DOHH2 (cell line): Measurements from ENCODE around the gene ATAD3B.
"Not testable (repeated sequence)": the region's sequence is repeated elsewhere in the genome, so short reads cannot be mapped to it uniquely, and the experiment has no call there.

ENCODE experiments used
- H3F3A ChIP-seq: fragments of 200-600 bp; sonication (generic), shearing (Covaris generic); 2 replicates; pipeline ENCODE4 v1.6.0; 2016; ENCODE audit warnings: antibody characterized with exemption, mild to moderate bottlenecking; ENCODE audit not compliant: control insufficient read depth, insufficient read depth
- H3K27ac ChIP-seq: fragments of 200-600 bp; sonication (generic); 2 replicates; pipeline ENCODE4 v1.5.1; 2014; ENCODE audit warnings: low read depth, mild to moderate bottlenecking, low read length, moderate library complexity
- H3K27me3 ChIP-seq: fragments of 200-600 bp; sonication (generic); 2 replicates; pipeline ENCODE4 v1.6.1; 2014; ENCODE audit warnings: mild to moderate bottlenecking, low read length, mixed read lengths; ENCODE audit not compliant: control insufficient read depth
- H3K36me3 ChIP-seq: fragments of 200-600 bp; sonication (generic); 2 replicates; pipeline ENCODE4 v1.6.1; 2014; ENCODE audit warnings: mild to moderate bottlenecking, low read length, moderate library complexity, mixed read lengths; ENCODE audit not compliant: control insufficient read depth
- H3K4me1 ChIP-seq: fragments of 200-600 bp; sonication (generic); 2 replicates; pipeline ENCODE4 v1.6.1; 2014; ENCODE audit warnings: mild to moderate bottlenecking, low read length, mixed read lengths; ENCODE audit not compliant: control insufficient read depth
- H3K4me2 ChIP-seq: fragments of 200-600 bp; sonication (generic); 2 replicates; pipeline ENCODE4 v1.6.0; 2014; ENCODE audit warnings: mild to moderate bottlenecking, low read length, moderate library complexity
- H3K4me3 ChIP-seq: fragments of 200-600 bp; sonication (generic); 2 replicates; pipeline ENCODE4 v1.5.1; 2014; ENCODE audit warnings: mild to moderate bottlenecking, low read length, mixed read lengths
- H3K79me2 ChIP-seq: fragments of 200-600 bp; sonication (generic); 2 replicates; pipeline ENCODE4 v1.6.1; 2014; ENCODE audit warnings: mild to moderate bottlenecking, low read length, mixed read lengths; ENCODE audit not compliant: control insufficient read depth
- H3K9me2 ChIP-seq: fragments of 200-600 bp; sonication (generic); replicated peaks from 2 replicates; pipeline ENCODE4 v1.6.1; 2014; ENCODE audit warnings: mild to moderate bottlenecking, low read length, mixed read lengths; ENCODE audit not compliant: control insufficient read depth
- H3K9me3 ChIP-seq: fragments of 200-600 bp; sonication (generic); 2 replicates; pipeline ENCODE4 v1.6.1; 2014; ENCODE audit warnings: antibody characterized with exemption, low read length, mixed read lengths; ENCODE audit not compliant: control insufficient read depth, insufficient read depth
- H4K20me1 ChIP-seq: fragments of 200-600 bp; sonication (generic); 2 replicates; pipeline ENCODE4 v1.6.0; 2014; ENCODE audit warnings: low read depth, mild to moderate bottlenecking, antibody characterized with exemption, low read length, moderate library complexity; ENCODE audit not compliant: control insufficient read depth, insufficient read depth
- EZH2phosphoT487 ChIP-seq: fragments of 200-600 bp; sonication (generic); IDR thresholded peaks from 2 replicates; pipeline ENCODE4 v1.6.1; 2017; ENCODE audit warnings: borderline replicate concordance, mild to moderate bottlenecking, antibody characterized with exemption, low read length, moderate library complexity, mixed read lengths
- TF ChIP-seq, protein P1 (sequence below): fragments of 200-600 bp; sonication (generic); IDR thresholded peaks from one replicate; pipeline ENCODE4 v1.5.1; 2014; ENCODE audit warnings: antibody characterized with exemption, mild to moderate bottlenecking, low read depth, low read length; ENCODE audit not compliant: poor library complexity, severe bottlenecking

Gene ATAD3B

DNA sequence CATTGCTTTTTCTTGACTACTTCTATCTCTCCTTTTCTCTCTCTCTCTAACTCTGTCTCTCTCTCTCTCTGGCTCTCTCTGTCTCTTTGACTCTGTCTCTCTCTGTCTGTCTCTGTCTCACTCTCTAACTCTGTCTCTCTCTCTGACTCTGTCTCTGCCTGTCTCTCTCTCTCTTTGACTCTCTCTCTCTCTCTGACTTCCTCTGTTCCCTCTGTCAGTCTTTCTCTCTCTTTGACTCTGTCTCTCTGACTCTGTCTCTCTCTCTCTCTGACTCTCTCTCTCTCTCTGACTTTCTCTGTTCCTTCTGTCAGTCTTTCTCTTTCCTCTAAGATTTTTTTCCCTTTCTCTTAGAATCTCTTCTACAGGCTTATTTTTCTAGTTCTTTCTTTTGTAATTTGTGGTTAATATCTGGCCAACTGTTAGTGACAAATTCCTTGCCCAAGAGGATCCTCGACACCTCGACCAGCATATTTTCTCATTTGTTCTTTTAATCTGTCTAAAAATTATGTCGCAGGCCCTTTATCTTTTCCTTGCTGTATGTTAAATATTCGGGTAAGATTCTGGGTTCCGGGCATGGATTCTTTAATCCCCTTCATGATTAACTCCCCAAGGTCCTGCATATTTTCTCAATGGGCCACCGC lies 22.3 kb upstream of the ATAD3B start, which contains the start of gene ATAD3C:
Gene ATAD3C (plus strand): TSS at position 591 of the 641 bp plus-strand sequence. CDS start 995 bp downstream, outside the sequence.
- Histone ChIP-seq H3K9me2 (no peaks in the 10 kb centered on the region), H3K4me1 (no peaks in the 10 kb centered on the region), H3F3A (no peaks in the 10 kb centered on the region), H3K4me2 (no peak within 1 kb of the TSS), H3K27ac (no peak within 1 kb of the TSS), H4K20me1 (no peaks in the 10 kb centered on the region), H3K79me2 (no peaks in the 10 kb centered on the region), H3K27me3 (no peaks in the 10 kb centered on the region), H3K4me3 (no peak within 1 kb of the TSS), H3K36me3 (no peaks in the 10 kb centered on the region), H3K9me3 (no peaks in the 10 kb centered on the region)
- TF ChIP-seq, protein P1, sequence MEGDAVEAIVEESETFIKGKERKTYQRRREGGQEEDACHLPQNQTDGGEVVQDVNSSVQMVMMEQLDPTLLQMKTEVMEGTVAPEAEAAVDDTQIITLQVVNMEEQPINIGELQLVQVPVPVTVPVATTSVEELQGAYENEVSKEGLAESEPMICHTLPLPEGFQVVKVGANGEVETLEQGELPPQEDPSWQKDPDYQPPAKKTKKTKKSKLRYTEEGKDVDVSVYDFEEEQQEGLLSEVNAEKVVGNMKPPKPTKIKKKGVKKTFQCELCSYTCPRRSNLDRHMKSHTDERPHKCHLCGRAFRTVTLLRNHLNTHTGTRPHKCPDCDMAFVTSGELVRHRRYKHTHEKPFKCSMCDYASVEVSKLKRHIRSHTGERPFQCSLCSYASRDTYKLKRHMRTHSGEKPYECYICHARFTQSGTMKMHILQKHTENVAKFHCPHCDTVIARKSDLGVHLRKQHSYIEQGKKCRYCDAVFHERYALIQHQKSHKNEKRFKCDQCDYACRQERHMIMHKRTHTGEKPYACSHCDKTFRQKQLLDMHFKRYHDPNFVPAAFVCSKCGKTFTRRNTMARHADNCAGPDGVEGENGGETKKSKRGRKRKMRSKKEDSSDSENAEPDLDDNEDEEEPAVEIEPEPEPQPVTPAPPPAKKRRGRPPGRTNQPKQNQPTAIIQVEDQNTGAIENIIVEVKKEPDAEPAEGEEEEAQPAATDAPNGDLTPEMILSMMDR, result no peak
- TF ChIP-seq EZH2phosphoT487, result no peak

DNA sequence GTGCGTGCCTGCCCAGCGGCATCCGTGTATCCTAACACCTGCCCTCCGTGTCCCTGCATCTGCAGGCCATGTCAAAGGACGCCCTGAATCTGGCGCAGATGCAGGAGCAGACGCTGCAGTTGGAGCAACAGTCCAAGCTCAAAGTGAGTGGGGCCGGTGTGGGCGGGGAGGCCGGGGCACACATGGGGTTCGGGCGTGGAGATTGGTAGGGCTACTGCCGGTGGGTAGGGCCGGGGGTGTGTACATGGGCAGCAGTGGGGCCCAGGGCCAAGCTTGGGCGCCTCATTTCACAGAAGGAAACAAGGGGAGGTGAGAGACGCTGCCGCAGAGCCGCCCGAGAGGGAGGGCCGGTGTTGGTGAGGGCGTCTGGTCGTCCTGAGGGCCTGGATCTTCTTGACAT lies 20.9 kb upstream of the ATAD3B start:
- not testable (repeated sequence) for H4K20me1 ChIP-seq, H3K9me2 ChIP-seq, H3K27me3 ChIP-seq, H3K9me3 ChIP-seq, H3K27ac ChIP-seq, H3K4me1 ChIP-seq, H3K4me2 ChIP-seq, H3K4me3 ChIP-seq, H3F3A ChIP-seq, H3K79me2 ChIP-seq, H3K36me3 ChIP-seq

DNA sequence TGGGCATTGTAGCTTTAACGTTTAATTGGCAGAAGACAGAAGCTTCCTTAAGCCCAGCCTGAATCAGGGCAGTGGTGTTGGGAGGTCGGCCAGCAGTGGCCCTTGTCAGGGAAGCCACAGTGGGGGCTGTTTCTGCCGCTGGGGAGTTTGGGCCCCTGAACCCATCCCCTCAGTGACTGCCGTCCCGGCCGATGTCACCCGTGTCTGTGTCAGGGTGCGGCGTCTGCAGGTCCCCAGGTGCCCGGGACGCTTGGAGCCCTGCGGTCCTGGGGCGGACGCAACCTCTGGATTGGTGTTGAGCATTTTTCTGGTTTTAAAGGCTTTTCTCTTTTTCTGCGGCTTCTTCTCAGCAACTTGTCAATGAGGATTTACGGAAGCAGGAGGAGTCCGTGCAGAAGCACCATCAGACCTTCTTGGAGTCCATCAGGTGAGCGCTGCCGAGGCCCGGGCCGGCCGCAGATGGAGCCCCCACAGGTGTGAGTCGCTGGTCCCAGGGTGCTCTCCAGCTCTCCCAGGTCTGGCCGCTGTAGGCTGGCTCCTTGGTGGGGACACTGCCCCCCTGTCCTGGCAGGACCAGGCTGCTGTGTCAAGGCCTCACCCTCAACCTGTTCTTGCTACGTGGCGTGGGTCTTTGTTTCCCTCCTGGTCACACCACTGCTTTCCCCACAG lies 19.7 kb upstream of the ATAD3B start:
- TF ChIP-seq EZH2phosphoT487, result no peak
- TF ChIP-seq, protein P1, result no peak
- H3K4me1 ChIP-seq, result no peaks in the 10 kb centered on the region
- H3K79me2 ChIP-seq, result no peaks in the 10 kb centered on the region
- H3K4me3 ChIP-seq, result no peak overlapping the region
- H3K36me3 ChIP-seq, result no peaks in the 10 kb centered on the region
- H3K27ac ChIP-seq, result no peak overlapping the region
- no peak overlapping the region for H3K4me2 ChIP-seq
- H3K9me2 ChIP-seq, result no peaks in the 10 kb centered on the region
- no peaks in the 10 kb centered on the region for H3F3A ChIP-seq
- H3K27me3 ChIP-seq, result no peaks in the 10 kb centered on the region
- H4K20me1 ChIP-seq, result no peaks in the 10 kb centered on the region
- H3K9me3 ChIP-seq, result no peaks in the 10 kb centered on the region

DNA sequence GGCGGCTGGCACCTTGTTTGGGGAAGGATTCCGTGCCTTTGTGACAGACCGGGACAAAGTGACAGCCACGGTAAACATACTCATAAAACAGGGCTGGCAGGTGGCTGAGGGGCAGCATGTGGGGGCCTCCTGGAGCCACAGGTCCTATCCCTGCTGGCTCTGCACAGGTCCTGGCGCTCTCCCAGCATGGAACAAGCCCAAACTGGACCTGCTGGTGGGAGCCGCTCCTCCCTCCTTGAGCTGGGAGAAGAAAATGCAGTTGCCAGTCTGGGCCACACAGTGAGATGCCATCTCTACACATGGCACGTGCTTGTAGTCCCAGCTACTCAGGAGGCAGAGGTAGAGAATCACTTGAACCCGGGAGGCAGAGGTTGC lies 19.2 kb upstream of the ATAD3B start:
- not testable (repeated sequence) for H3K9me2 ChIP-seq, H3K36me3 ChIP-seq, H3K27ac ChIP-seq, H3K27me3 ChIP-seq, H3F3A ChIP-seq, H3K4me3 ChIP-seq, H3K4me1 ChIP-seq, H3K4me2 ChIP-seq, H4K20me1 ChIP-seq, H3K9me3 ChIP-seq, H3K79me2 ChIP-seq
